ENCODE data around the gene CXCL12. TPM values are rescaled to one million over a fixed set of nuclear protein-coding genes. Genes with fewer than 3 reads are reported as not detected.

CXCL12 gene
- total RNA-seq, 1 donor from 2014 or later: 153 TPM

DNA sequence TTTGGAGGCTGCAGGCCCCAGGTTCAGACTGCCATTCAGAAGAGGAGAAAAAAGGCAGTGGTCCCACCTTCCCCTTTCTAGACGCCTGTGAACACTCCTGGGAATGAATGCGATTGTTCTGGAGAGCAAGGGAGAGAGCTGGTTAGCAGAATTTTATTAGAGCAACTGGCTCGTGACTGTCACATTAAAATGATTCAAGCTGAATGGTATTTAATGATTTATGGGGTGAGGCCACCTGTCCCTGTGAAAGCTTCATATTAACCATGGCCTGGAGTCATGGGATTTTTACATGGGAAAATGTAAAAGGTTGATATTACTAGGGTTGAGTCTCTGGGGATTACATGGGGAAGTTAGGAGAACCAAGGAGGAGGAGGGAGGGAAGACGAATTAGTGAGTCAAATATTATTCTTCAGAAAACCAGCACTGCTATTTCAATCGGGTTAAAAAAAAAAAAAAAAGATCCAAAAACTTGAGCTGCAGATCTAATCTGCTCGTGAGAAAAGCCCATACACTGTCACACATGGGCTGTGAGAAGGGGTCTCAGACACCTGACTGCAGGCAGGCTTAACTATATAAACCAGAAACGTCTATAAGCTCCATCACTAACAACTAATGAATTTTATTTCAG is 8.3 kb downstream of the CXCL12 start:
- Mint-ChIP-seq H3K9me3 (ENCODE audit: unreplicated experiment) (no peaks in the 10 kb centered on the region), H3K27ac (ENCODE audit: unreplicated experiment) (no peak overlapping the region), H3K27me3 (ENCODE audit: unreplicated experiment) (no peaks in the 10 kb centered on the region), H3K4me3 (ENCODE audit: unreplicated experiment) (no peak overlapping the region), H3K4me1 (ENCODE audit: unreplicated experiment) (peaks cover 5% of the 10 kb centered on the region), H3K36me3 (ENCODE audit: unreplicated experiment) (peaks cover 64% of the 10 kb centered on the region)
- TF ChIP-seq, protein P1, sequence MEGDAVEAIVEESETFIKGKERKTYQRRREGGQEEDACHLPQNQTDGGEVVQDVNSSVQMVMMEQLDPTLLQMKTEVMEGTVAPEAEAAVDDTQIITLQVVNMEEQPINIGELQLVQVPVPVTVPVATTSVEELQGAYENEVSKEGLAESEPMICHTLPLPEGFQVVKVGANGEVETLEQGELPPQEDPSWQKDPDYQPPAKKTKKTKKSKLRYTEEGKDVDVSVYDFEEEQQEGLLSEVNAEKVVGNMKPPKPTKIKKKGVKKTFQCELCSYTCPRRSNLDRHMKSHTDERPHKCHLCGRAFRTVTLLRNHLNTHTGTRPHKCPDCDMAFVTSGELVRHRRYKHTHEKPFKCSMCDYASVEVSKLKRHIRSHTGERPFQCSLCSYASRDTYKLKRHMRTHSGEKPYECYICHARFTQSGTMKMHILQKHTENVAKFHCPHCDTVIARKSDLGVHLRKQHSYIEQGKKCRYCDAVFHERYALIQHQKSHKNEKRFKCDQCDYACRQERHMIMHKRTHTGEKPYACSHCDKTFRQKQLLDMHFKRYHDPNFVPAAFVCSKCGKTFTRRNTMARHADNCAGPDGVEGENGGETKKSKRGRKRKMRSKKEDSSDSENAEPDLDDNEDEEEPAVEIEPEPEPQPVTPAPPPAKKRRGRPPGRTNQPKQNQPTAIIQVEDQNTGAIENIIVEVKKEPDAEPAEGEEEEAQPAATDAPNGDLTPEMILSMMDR (IDR thresholded peaks at IDR 0.05): no peak
- DNase-seq (ENCODE audit: extremely low spot score, unreplicated experiment): no peak

DNA sequence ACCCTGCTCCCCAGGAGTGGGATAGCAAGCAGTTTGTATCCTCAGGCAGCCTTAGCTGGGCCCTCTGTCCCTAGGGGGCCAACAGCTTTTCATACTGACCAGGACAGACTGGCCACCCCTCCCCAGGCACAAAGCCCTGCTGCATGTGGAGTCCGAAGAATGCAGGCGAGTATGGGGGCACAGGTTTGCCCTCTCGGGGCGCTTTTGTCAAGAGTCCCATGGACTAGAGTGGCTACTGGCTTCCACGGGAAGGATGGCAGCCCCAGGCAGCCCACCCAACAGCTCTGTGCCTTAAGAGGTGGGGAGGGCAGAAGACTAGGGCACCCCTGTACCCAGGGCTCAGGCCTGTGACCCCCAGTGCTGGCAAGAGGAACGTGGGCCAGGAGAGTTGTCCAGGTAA is 10.7 kb downstream of the CXCL12 start:
- Mint-ChIP-seq H3K4me3 (ENCODE audit: unreplicated experiment) (no peak overlapping the region), H3K36me3 (ENCODE audit: unreplicated experiment) (peaks cover 48% of the 10 kb centered on the region), H3K27ac (ENCODE audit: unreplicated experiment) (no peak overlapping the region), H3K4me1 (ENCODE audit: unreplicated experiment) (no peaks in the 10 kb centered on the region), H3K9me3 (ENCODE audit: unreplicated experiment) (no peaks in the 10 kb centered on the region), H3K27me3 (ENCODE audit: unreplicated experiment) (no peaks in the 10 kb centered on the region)
- TF ChIP-seq, protein P1 (IDR thresholded peaks at IDR 0.05): no peak
- DNase-seq (ENCODE audit: extremely low spot score, unreplicated experiment): no peak

DNA sequence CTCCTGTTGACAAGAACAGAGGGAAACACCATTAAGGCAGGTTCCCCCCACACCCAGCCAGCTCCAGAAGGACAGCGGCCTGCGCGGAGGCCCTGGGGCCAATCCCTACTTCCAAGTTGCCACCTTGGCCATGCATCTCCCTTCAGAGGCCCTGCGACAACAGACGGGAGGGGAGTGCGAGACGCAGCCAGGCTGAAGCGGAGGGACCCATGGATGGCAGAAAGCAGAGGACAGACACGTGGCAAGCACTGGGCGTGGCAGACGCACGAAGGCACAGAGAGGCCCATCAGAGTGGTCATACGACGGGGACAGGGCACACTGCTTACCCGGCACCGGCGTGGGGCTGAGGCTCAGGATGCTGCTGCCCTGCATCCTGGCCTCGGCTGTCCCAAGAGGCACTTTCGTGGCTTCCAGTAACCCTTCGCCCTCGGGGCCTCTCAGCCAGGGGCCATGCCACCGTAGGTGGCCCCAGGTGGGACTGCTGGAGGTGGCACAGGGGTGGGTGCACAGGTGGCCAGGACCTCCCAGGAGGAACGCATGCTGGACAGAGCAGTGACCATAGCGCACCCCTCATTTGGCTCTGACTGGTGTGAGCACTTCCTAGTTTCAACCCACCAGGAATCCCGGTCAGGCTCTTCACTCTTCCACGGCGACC is 11.4 kb downstream of the CXCL12 start:
- TF ChIP-seq, protein P1 (IDR thresholded peaks at IDR 0.05): no peak
- no peaks in the 10 kb centered on the region for H3K27me3 Mint-ChIP-seq (ENCODE audit: unreplicated experiment)
- peaks cover 43% of the 10 kb centered on the region for H3K36me3 Mint-ChIP-seq (ENCODE audit: unreplicated experiment)
- H3K9me3 Mint-ChIP-seq (ENCODE audit: unreplicated experiment): no peaks in the 10 kb centered on the region
- no peaks in the 10 kb centered on the region for H3K4me1 Mint-ChIP-seq (ENCODE audit: unreplicated experiment)
- no peak overlapping the region for H3K4me3 Mint-ChIP-seq (ENCODE audit: unreplicated experiment)
- no peak for DNase-seq (ENCODE audit: extremely low spot score, unreplicated experiment)
- no peak overlapping the region for H3K27ac Mint-ChIP-seq (ENCODE audit: unreplicated experiment)

DNA sequence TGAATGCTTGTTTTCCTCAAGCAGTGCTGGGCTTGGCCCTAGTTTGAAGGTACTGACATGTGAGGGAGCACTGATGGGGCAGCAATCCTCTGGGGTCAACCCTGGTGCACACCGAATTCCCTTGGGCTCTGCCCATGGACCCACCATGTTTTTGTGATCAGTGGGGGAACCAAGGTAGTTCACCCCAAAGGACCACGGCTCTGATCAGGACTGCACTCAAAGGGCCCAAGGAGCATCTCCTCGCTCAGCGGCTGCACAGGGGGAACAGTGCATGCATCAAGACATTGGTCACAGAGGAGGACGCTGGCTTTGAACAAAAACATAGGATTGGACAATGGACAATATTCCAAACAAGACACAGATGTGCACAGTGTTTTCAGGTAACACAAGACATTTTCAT is 12.7 kb downstream of the CXCL12 start:
- TF ChIP-seq, protein P1 (IDR thresholded peaks at IDR 0.05): no peak
- Mint-ChIP-seq H3K36me3 (ENCODE audit: unreplicated experiment) (peaks cover 33% of the 10 kb centered on the region), H3K4me3 (ENCODE audit: unreplicated experiment) (no peak overlapping the region), H3K9me3 (ENCODE audit: unreplicated experiment) (no peaks in the 10 kb centered on the region), H3K27me3 (ENCODE audit: unreplicated experiment) (no peaks in the 10 kb centered on the region), H3K27ac (ENCODE audit: unreplicated experiment) (no peak overlapping the region), H3K4me1 (ENCODE audit: unreplicated experiment) (no peaks in the 10 kb centered on the region)
- no peak for DNase-seq (ENCODE audit: extremely low spot score, unreplicated experiment)

DNA sequence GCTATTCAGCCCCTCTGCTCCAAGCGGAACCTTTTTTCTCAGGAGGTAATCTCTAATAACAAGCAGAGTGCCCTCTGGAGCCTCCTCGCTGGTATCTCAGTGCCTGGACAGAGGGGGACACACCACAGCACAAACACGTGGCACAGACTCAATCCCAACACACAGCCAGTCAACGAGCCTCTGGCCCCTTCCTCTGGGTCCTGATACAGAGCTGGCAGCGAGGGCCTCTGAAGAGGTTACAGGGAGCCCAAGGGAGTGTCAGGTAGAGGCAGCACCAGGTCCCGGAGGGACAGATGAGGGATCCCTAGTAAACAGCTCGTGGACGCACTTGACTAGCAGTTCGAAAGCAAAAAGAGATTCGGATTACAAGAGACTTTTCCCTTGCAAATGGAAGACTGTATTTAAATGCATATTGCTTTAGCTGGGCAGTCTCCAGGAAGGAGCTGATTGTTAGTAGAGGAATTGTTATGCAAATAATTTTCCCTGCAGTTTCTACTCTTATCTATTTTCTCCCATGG is 14.1 kb downstream of the CXCL12 start:
- peaks cover 2% of the 10 kb centered on the region for H3K27me3 Mint-ChIP-seq (ENCODE audit: unreplicated experiment)
- H3K4me3 Mint-ChIP-seq (ENCODE audit: unreplicated experiment): no peak overlapping the region
- TF ChIP-seq, protein P1 (IDR thresholded peaks at IDR 0.05): no peak
- no peak overlapping the region for H3K27ac Mint-ChIP-seq (ENCODE audit: unreplicated experiment)
- no peaks in the 10 kb centered on the region for H3K9me3 Mint-ChIP-seq (ENCODE audit: unreplicated experiment)
- DNase-seq (ENCODE audit: extremely low spot score, unreplicated experiment): no peak
- H3K4me1 Mint-ChIP-seq (ENCODE audit: unreplicated experiment): no peaks in the 10 kb centered on the region
- H3K36me3 Mint-ChIP-seq (ENCODE audit: unreplicated experiment): peaks cover 24% of the 10 kb centered on the region
